H1 (cell line): ENCODE measurements around the gene PNLIPRP1. TPM values are rescaled to one million over a fixed set of nuclear protein-coding genes. Genes with fewer than 3 reads are reported as not detected.

ENCODE experiments used
- CTCF ChIA-PET: fragments of 300-600 bp; sonication (Branson Sonifier 250); formaldehyde crosslinking; loops from one replicate; lab custom pipeline; 2021; ENCODE audit not compliant: partially characterized antibody; lab: Charles Lee
- POLR2A ChIA-PET: fragments of 300-600 bp; sonication (Branson Sonifier 250); formaldehyde crosslinking; loops from one replicate; lab custom pipeline; 2021; ENCODE audit warnings: inconsistent platforms; ENCODE audit not compliant: partially characterized antibody; lab: Charles Lee
- DNase-seq, 2 experiments: peaks; one replicate each; pipeline versions ENCODE4 v3.0.0 to v3.0.0-alpha.2; 2010 to 2022; ENCODE audit warnings: low spot score in 2 of 2, low read depth in 1 of 2, mixed read lengths in 1 of 2
- FAIRE-seq: peaks from 2 replicates; lab custom pipeline; 2011; peaks lifted over from hg19 to GRCh38; lab: Jason Lieb, UNC
- H2AFZ ChIP-seq: 2 replicates; pipeline ENCODE4 v1.8.1; 2012; ENCODE audit warnings: low read length, inconsistent platforms
- H2AK5ac ChIP-seq: 2 replicates; pipeline ENCODE4 v1.6.1; 2013; ENCODE audit warnings: low read depth, low read length
- H2BK120ac ChIP-seq: replicated peaks from 2 replicates; pipeline ENCODE3; 2013; ENCODE audit warnings: low read depth, low read length, inconsistent platforms
- H2BK12ac ChIP-seq: 2 replicates; pipeline ENCODE4 v1.6.1; 2013; ENCODE audit warnings: low read depth, low read length
- H2BK15ac ChIP-seq: 2 replicates; pipeline ENCODE4 v1.6.1; 2013; ENCODE audit warnings: low read length
- H2BK20ac ChIP-seq: 2 replicates; pipeline ENCODE4 v1.6.1; 2013; ENCODE audit warnings: low read length
- H2BK5ac ChIP-seq: 2 replicates; pipeline ENCODE4 v1.6.1; 2013; ENCODE audit warnings: low read depth, low read length
- H3K14ac ChIP-seq: 2 replicates; pipeline ENCODE4 v1.6.1; 2013; ENCODE audit warnings: inconsistent platforms; ENCODE audit not compliant: insufficient read length
- H3K18ac ChIP-seq: 2 replicates; pipeline ENCODE4 v1.6.1; 2013; ENCODE audit warnings: low read length; ENCODE audit errors: extremely low read depth
- H3K23ac ChIP-seq: 2 replicates; pipeline ENCODE4 v1.6.1; 2013; ENCODE audit warnings: inconsistent platforms; ENCODE audit not compliant: insufficient read length
- H3K23me2 ChIP-seq: 2 replicates; pipeline ENCODE4 v1.6.1; 2013; ENCODE audit warnings: low read depth, low read length
- H3K27ac ChIP-seq: 2 replicates; pipeline ENCODE4 v1.6.1; 2011; ENCODE audit warnings: low read depth, low read length, inconsistent platforms
- H3K27me3 ChIP-seq, 4 experiments: replicated peaks in 1 of 4; 1 replicate in 1 of 4; 2 replicates in 3 of 4; pipeline versions ENCODE4 v1.6.1 to v1.8.1; 2011 to 2013; ENCODE audit warnings: low read length in 3 of 4, mild to moderate bottlenecking in 3 of 4, inconsistent platforms in 2 of 4, mixed read lengths in 2 of 4, moderate library complexity in 1 of 4; ENCODE audit not compliant: control insufficient read depth in 3 of 4, insufficient read depth in 3 of 4; ENCODE audit errors: extremely low read depth in 1 of 4
- H3K36me3 ChIP-seq, 4 experiments: 2 replicates each; pipeline versions ENCODE4 v1.6.1 to v1.8.1; 2011 to 2013; ENCODE audit warnings: mild to moderate bottlenecking in 4 of 4, low read length in 3 of 4, moderate library complexity in 2 of 4, control low read depth in 1 of 4, inconsistent platforms in 1 of 4; ENCODE audit not compliant: insufficient read depth in 4 of 4, control insufficient read depth in 2 of 4
- H3K4ac ChIP-seq: replicated peaks from 2 replicates; pipeline ENCODE3; 2013; ENCODE audit warnings: low read length, low read depth, mixed read lengths, inconsistent platforms; ENCODE audit not compliant: insufficient read length
- H3K4me1 ChIP-seq, 4 experiments: replicated peaks in 1 of 4; 1 replicate in 1 of 4; 2 replicates in 3 of 4; pipeline versions ENCODE4 v1.6.1 to v1.8.1; 2011 to 2013; ENCODE audit warnings: low read length in 3 of 4, inconsistent platforms in 2 of 4, mixed read lengths in 1 of 4; ENCODE audit not compliant: insufficient read depth in 4 of 4, control insufficient read depth in 3 of 4
- H3K4me2 ChIP-seq, 2 experiments: 2 replicates each; pipeline versions ENCODE4 v1.6.1 to v1.8.1; 2011 to 2013; ENCODE audit warnings: low read depth in 2 of 2, low read length in 2 of 2, control low read depth in 1 of 2, inconsistent platforms in 1 of 2, mild to moderate bottlenecking in 1 of 2; ENCODE audit not compliant: insufficient read depth in 1 of 2
- H3K4me3 ChIP-seq, 4 experiments: fragments of 200-600, 300-600 bp in 1 of 4; sonication (generic), shearing (Covaris generic), sonication (Bioruptor Twin) in 1 of 4; 2 replicates each; pipeline versions ENCODE4 v1.5.1 to v1.8.1; 2011 to 2016; ENCODE audit warnings: low read length in 4 of 4, low read depth in 3 of 4, control low read depth in 2 of 4, inconsistent platforms in 2 of 4, mild to moderate bottlenecking in 2 of 4, mixed read lengths in 1 of 4, moderate library complexity in 1 of 4; ENCODE audit not compliant: insufficient read depth in 2 of 4; ENCODE audit errors: extremely low read depth in 1 of 4
- H3K56ac ChIP-seq: replicated peaks from 2 replicates; pipeline ENCODE3; 2013; ENCODE audit warnings: low read depth, mild to moderate bottlenecking, mixed read lengths, low read length, inconsistent platforms; ENCODE audit not compliant: insufficient read length
- H3K79me1 ChIP-seq: 2 replicates; pipeline ENCODE4 v1.6.1; 2013; ENCODE audit warnings: low read depth, low read length, control low read depth
- H3K79me2 ChIP-seq, 2 experiments: 2 replicates each; pipeline versions ENCODE4 v1.6.1 to v1.8.1; 2012 to 2013; ENCODE audit warnings: low read length in 2 of 2, mild to moderate bottlenecking in 2 of 2, inconsistent platforms in 1 of 2; ENCODE audit not compliant: insufficient read depth in 2 of 2, control insufficient read depth in 1 of 2
- H3K9ac ChIP-seq, 4 experiments: replicated peaks in 1 of 4; 1 replicate in 1 of 4; 2 replicates in 3 of 4; pipeline versions ENCODE4 v1.6.1 to v1.8.1; 2011 to 2013; ENCODE audit warnings: low read depth in 3 of 4, low read length in 3 of 4, control low read depth in 2 of 4, mild to moderate bottlenecking in 2 of 4, moderate library complexity in 2 of 4, inconsistent platforms in 1 of 4; ENCODE audit errors: extremely low read depth in 1 of 4
- H3K9me3 ChIP-seq, 2 experiments: 2 replicates each; pipeline versions ENCODE4 v1.6.1 to v1.8.1; 2012 to 2013; ENCODE audit warnings: mild to moderate bottlenecking in 2 of 2, moderate library complexity in 2 of 2, control low read depth in 1 of 2, inconsistent platforms in 1 of 2, low read depth in 1 of 2, low read length in 1 of 2, mixed read lengths in 1 of 2; ENCODE audit not compliant: insufficient read depth in 2 of 2
- H4K20me1 ChIP-seq, 2 experiments: replicated peaks in 1 of 2; 2 replicates each; pipeline versions ENCODE3 to v1.8.1; 2011 to 2013; ENCODE audit warnings: inconsistent platforms in 2 of 2, low read length in 2 of 2, mild to moderate bottlenecking in 1 of 2; ENCODE audit not compliant: insufficient read depth in 2 of 2, control insufficient read depth in 1 of 2
- H4K5ac ChIP-seq: 2 replicates; pipeline ENCODE4 v1.6.1; 2013; ENCODE audit warnings: low read length, low read depth, mixed read lengths, inconsistent platforms; ENCODE audit not compliant: insufficient read length
- H4K8ac ChIP-seq: 2 replicates; pipeline ENCODE4 v1.8.0; 2013; ENCODE audit warnings: mild to moderate bottlenecking, moderate library complexity, low read length, inconsistent platforms; ENCODE audit not compliant: insufficient read depth; ENCODE audit errors: extremely low read depth
- H4K91ac ChIP-seq: replicated peaks from 2 replicates; pipeline ENCODE3; 2013; ENCODE audit warnings: low read length, mixed read lengths, inconsistent platforms; ENCODE audit not compliant: insufficient read length
- BRCA1 ChIP-seq: IDR thresholded peaks from 2 replicates; pipeline ENCODE4 v1.6.1; 2012; ENCODE audit warnings: low read depth, low read length, improper control_type of control experiment
- CTBP2 ChIP-seq: IDR thresholded peaks from 2 replicates; pipeline ENCODE4 v1.7.0; 2011; ENCODE audit warnings: borderline replicate concordance, mild to moderate bottlenecking, moderate library complexity, mixed read lengths, low read length; ENCODE audit not compliant: insufficient read depth, insufficient read length
- E2F6 ChIP-seq: IDR thresholded peaks from 2 replicates; pipeline ENCODE4 v1.6.1; 2012; ENCODE audit warnings: inconsistent platforms
- JUN ChIP-seq: IDR thresholded peaks from 2 replicates; pipeline ENCODE4 v1.6.1; 2011; ENCODE audit warnings: low read depth, mild to moderate bottlenecking, improper control_type of control experiment, low read length
- POLR2A ChIP-seq, 2 experiments: IDR thresholded peaks; 1 replicate in 1 of 2; 2 replicates in 1 of 2; pipeline ENCODE4 v1.6.1; 2011; ENCODE audit warnings: low read depth in 2 of 2, low read length in 2 of 2, mild to moderate bottlenecking in 2 of 2; ENCODE audit errors: control extremely low read depth in 1 of 2
- RNF2 ChIP-seq: fragments of 200-900, 300-1000 bp; sonication (generic); IDR thresholded peaks from 2 replicates; pipeline ENCODE4 v1.7.1; 2016; ENCODE audit warnings: borderline replicate concordance, low read depth, mild to moderate bottlenecking, antibody characterized with exemption, low read length; ENCODE audit not compliant: poor library complexity, severe bottlenecking; ENCODE audit errors: missing control alignments
- TAF7 ChIP-seq: optimal IDR thresholded peaks from 2 replicates; pipeline ENCODE3; 2011; ENCODE audit warnings: low read depth, mild to moderate bottlenecking, inconsistent platforms, low read length, moderate library complexity, borderline replicate concordance
- TCF12 ChIP-seq: IDR thresholded peaks from 2 replicates; pipeline ENCODE4 v1.6.1; 2011; ENCODE audit warnings: low read depth, mild to moderate bottlenecking, low read length
- WGBS, 2 experiments: shearing (Covaris generic) in 1 of 2; methylation state at CpG; one replicate each; pipeline versions ENCODE4 v1.1.6 to v1.1.7; 2013 to 2015; ENCODE audit warnings: low lambda C conversion rate in 2 of 2, mixed read lengths in 2 of 2, inconsistent platforms in 1 of 2, low coverage in 1 of 2, missing lambda C conversion rate in 1 of 2; ENCODE audit not compliant: insufficient replicate concordance in 2 of 2, insufficient coverage in 1 of 2, insufficient read length in 1 of 2; ENCODE audit errors: extremely low coverage in 1 of 2, missing lambda C conversion rate in 1 of 2; 5-methylcytosine and 5-hydroxymethylcytosine counted together
- polyA plus RNA-seq, 7 experiments: library from polyadenylated mRNA; depleted of rRNA in 3 of 7; stranded (reverse) in 5 of 7; unstranded in 2 of 7; fragments of >200 nt in 5 of 7; fragments of 200-250 nt in 2 of 7; gene quantifications; 1 replicate in 5 of 7; 2 replicates in 1 of 7; 4 replicates in 1 of 7; pipeline versions ENCODE4 v1.2.1 to v1.2.3, GENCODE V29; 2011 to 2013; ENCODE audit warnings: missing spikeins in 2 of 7, mixed read lengths in 2 of 7
- total RNA-seq: library from RNA; stranded (reverse); fragmentation: NEBNext Ultra II Directional; extraction: Animal tissue kit (Norgen Biotek cat#: 25700); gene quantifications from 2 replicates; pipeline ENCODE4 v1.2.1, GENCODE V29; 2021

PNLIPRP1 gene
- total and polyA plus RNA-seq, 2 of the 8 experiments (the other 6 are each of a cell fraction or from before 2014, with no cell fraction given): not detected

DNA sequence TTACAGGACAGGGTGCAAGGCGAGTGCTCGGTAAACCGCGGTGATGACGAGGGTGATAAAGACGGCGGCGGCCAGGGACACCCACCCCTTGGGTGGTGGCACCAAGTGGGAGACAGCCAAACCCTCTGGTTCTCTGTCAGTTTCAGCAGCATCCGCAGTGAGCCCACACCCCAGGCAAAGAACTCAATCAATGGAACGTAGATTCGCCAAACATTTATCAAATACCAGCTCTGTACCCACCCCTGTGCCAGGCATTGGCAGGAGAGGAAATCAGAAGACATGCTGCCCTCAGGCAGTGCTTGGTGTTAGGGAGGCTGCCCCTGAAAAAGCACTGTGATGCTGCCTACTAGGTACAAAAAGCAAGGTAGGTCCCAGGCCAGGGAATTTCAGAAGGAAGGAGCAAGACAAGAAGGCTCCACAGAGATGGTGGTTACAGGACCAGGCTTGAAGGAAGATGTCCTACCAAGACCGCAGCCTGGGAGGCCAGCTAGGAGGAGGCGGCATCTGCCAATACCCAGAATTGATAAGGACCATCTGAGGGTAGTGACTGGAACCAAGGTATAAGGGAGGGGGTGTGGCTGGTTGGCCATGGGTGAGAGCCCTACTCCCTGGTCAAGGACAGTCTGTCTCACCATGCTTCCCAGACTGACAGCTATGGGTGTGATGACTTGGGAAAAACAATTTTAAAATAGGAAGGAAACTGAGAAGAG, 19.8 kb downstream of the PNLIPRP1 start:
- Histone ChIP-seq H3K23me2 (no peaks in the 10 kb centered on the region; the same call in 1 of the 2 replicates), H4K8ac (no peak overlapping the region), H3K4me3 (no peak overlapping the region), H3K18ac (no peak overlapping the region), H3K9me3 (peaks cover 3 to 4% of the 10 kb centered on the region in 2 experiments; a peak in 2 of 4 replicates), H2BK12ac (no peak overlapping the region), H3K79me1 (no peaks in the 10 kb centered on the region), H2BK15ac (no peak overlapping the region), H4K20me1 (no peaks in the 10 kb centered on the region), H3K4me2 (no peak overlapping the region), H2AFZ (no peak overlapping the region), H3K23ac (no peak overlapping the region), H2AK5ac (no peak overlapping the region), H4K5ac (no peak overlapping the region), H3K9ac (no peak overlapping the region), H3K36me3 (no peaks in the 10 kb centered on the region), H3K56ac (no peak overlapping the region), H3K27ac (no peak overlapping the region), H3K27me3 (peaks cover 0 to 12% (median 10%) of the 10 kb centered on the region in 4 experiments; a peak in 5 of 7 replicates), H4K91ac (no peak overlapping the region), H2BK20ac (no peak overlapping the region), H2BK120ac (no peak overlapping the region), H3K14ac (no peak overlapping the region), H3K4me1 (peaks cover 0 to 9% (median 3%) of the 10 kb centered on the region in 4 experiments; a peak in 4 of 7 replicates), H2BK5ac (no peak overlapping the region), H3K79me2 (no peaks in the 10 kb centered on the region), H3K4ac (no peak overlapping the region)
- ChIA-PET CTCF (interaction anchor here (0.8 to 1.1 kb wide), 5 partner anchors 16 to 178 kb away, joined by 3 to 4 read pairs (median 3); no protein-coding TSS in a partner anchor), POLR2A (no interaction called here)
- 95% methylated on average over 13 of the region's 13 CpGs; no CpG with 5 or more reads in 1 of the 2 experiments for WGBS, 2 experiments
- no peak for TF ChIP-seq POLR2A (IDR thresholded peaks at IDR 0.05; ENCODE audit: control extremely low read depth in 1 of 2, low read depth in 2 of 2, low read length in 2 of 2)
- no peak for TF ChIP-seq CTBP2
- no peak for TF ChIP-seq E2F6
- TF ChIP-seq BRCA1: no peak
- TF ChIP-seq JUN: no peak
- TF ChIP-seq RNF2: no peak
- no peak for TF ChIP-seq TCF12
- no peak for TF ChIP-seq TAF7
- no peak for DNase-seq
- no peak for FAIRE-seq
